Astrocyte of the cerebellum (primary cell): ENCODE measurements around the gene SLC25A26.

Experiments used
- DNase-seq: peaks from one replicate; pipeline ENCODE4 v3.0.0-alpha.2; 2011; ENCODE audit warnings: low read depth
- H3K4me3 ChIP-seq: 2 replicates; pipeline ENCODE4 v1.5.1; 2011; ENCODE audit warnings: mild to moderate bottlenecking, low read depth, low read length, moderate library complexity
- in situ Hi-C: cut with HindIII; loops from 2 replicates; pipeline ENCODE4 v1.10.0; 2017; ENCODE audit warnings: low sequenced_read_pairs
- TF ChIP-seq, protein P1 (sequence below): IDR thresholded peaks from 2 replicates; pipeline ENCODE4 v1.5.1; 2012; ENCODE audit warnings: low read length, low read depth, moderate library complexity, mild to moderate bottlenecking; ENCODE audit errors: missing control alignments

The SLC25A26 gene

DNA sequence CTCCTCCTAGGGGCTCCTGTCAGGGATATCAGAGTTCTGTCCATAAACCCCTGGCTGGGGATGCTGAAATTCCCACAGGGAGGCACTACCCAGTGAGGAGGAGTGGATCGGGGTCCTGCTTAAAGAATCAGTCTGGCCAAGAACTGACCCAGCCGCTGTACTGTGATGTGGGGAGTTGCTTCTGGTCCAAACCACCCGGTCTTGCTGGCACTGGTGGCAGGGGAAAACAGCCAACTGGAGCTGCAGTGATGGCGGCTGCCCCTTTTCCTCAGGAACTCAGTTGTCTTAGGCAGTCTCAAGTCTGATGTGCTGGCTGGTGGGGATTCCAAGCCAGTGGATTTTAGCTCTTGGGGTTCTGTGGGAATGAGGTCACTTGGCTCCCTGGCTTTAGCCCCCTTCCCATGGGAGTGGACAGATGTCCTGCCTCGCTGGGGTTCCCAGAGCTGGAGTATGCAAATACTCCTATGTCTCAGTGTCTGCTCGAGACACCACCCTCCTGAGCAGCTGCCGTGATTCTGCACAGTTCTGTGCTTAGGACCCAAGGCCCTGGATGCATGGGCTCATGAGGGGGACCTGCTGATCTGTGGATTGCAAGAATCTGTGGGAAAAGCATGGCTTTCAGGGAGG is 97.1 kb downstream of the SLC25A26 start:
- in situ Hi-C loops = no loop called here
- no peak overlapping the region for H3K4me3 ChIP-seq
- TF ChIP-seq, protein P1, sequence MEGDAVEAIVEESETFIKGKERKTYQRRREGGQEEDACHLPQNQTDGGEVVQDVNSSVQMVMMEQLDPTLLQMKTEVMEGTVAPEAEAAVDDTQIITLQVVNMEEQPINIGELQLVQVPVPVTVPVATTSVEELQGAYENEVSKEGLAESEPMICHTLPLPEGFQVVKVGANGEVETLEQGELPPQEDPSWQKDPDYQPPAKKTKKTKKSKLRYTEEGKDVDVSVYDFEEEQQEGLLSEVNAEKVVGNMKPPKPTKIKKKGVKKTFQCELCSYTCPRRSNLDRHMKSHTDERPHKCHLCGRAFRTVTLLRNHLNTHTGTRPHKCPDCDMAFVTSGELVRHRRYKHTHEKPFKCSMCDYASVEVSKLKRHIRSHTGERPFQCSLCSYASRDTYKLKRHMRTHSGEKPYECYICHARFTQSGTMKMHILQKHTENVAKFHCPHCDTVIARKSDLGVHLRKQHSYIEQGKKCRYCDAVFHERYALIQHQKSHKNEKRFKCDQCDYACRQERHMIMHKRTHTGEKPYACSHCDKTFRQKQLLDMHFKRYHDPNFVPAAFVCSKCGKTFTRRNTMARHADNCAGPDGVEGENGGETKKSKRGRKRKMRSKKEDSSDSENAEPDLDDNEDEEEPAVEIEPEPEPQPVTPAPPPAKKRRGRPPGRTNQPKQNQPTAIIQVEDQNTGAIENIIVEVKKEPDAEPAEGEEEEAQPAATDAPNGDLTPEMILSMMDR = no peak
- no peak for DNase-seq

DNA sequence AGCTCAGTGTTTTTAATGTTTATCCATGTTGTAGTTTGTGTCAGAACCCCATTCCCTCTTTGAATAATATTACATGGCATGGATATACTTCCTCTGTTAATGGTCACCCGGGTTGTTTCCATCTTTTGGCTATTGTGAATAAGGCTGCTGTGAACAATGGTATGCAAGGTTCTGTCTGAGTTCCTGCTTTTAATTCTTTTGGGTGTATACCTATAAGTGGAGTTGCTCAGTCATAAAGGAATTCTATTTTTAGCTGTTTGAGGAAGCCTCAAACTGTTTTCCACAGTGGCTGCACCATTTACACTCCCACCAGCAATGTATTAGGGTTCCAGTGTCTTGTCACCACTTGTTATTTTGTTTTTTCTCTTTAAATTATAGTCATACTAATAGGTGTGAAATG is 99.6 kb downstream of the SLC25A26 start:
- in situ Hi-C loops = no loop called here
- TF ChIP-seq, protein P1 = no peak
- H3K4me3 ChIP-seq = no peak overlapping the region
- DNase-seq = no peak

DNA sequence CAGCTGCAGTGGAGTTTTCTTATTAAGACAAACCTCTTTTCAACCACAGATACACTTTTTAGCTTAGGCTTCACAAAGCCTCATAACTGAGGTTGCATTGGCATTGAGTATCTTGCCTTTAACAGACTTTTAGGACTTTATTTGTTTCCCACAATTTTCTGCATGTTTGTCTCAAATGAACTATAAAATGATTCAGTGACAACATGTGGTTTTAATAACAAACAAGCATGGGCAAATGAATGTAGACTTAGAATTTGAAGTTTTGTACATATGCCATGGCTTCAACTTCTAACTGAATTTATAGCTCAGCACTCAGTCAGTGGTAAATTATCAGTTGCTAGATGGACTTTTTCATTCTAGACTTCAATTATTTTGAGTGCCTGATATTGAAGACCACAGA is 101.6 kb downstream of the SLC25A26 start:
- no peak for DNase-seq

DNA sequence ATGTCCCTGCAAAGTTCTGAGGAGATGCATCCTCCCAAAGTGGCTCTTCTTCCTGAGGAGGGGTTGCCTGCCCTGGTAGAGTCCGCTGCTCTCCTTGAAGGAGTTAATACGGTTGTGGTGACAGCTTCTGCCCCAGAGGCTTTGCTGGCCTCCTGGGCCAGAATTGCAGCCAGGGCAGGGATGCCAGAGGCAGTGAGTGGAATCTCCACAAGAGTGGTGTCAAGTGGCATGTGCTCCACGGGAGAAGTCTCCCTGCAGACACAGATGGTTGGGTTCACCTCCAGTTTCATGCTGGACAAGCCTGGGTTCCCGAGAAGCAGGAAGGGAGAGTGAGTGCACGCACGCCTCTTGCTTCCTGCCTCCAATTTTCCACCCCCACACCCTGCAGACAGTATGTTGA is 105.5 kb downstream of the SLC25A26 start:
- in situ Hi-C loops = no loop called here
- no peak overlapping the region for H3K4me3 ChIP-seq
- DNase-seq = no peak
- TF ChIP-seq, protein P1 = no peak

More for the DNA sequence above, 101.6 kb downstream of the SLC25A26 start:
- in situ Hi-C loops = no loop called here
- no peak overlapping the region for H3K4me3 ChIP-seq
- TF ChIP-seq, protein P1 = no peak

DNA sequence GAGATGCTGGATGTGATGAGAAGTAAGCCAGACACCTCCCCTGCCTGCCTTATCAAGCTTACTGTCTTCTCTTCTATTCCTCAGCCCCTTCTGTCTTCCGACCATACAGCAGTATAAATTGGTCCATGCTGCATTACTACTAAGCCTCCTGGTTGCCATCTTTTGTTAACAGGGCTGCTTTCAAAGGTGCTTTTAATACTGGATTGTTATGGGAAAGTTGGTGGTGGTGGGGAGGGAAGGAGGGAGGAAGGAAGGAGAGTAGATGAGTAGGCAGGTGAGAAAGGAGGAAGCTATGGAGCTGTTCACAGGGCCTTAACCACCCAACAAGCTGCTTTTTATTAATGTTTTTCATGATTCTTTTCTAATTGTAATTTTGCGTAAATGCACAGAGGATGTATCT is 114.9 kb downstream of the SLC25A26 start:
- H3K4me3 ChIP-seq = no peak overlapping the region
- TF ChIP-seq, protein P1 = no peak
- DNase-seq = no peak
- in situ Hi-C loops = no loop called here

DNA sequence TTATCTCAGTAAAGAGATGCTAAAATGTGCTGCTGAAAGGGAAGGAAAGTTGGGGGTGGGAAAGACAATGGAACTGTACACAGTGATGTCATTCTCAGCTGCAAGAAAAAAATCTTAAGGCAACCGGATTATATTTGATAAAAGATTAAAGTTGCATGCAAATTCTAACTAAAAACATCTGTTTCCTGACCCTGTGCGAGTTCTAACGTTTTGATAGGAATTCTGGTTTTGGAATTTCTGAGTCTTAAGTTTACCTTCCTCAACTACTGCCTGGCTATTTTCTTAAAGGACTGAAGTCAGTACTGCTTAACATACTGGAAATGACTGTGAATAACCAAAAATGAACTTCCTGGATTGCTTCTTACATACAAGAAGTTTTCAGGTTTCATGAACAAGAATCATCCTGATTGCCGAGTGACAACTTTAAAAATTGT is 115.5 kb downstream of the SLC25A26 start:
- DNase-seq = peak; percentile 8
- in situ Hi-C loops = no loop called here
- H3K4me3 ChIP-seq = no peak overlapping the region
- TF ChIP-seq, protein P1 = no peak
